ENCODE data around the gene CACNA1D.

The CACNA1D gene

GRCh38 chr3:53863145-53863544 is 368.7 kb downstream of the CACNA1D start:
- DNase-seq, result no peak
